Lung (tissue), 12 donors: Measurements from ENCODE around the gene E2F7. TPM values are rescaled to one million over a fixed set of nuclear protein-coding genes. Genes with fewer than 3 reads are reported as not detected.

Experiments
- ATAC-seq: fragments of 200-7000 bp; cut with Tn5 transposase; one replicate; pipeline ENCODE4 v1.9.1; 2020; ENCODE audit warnings: moderate number of reproducible peaks; ENCODE audit not compliant: insufficient read depth, low FRiP score
- DNase-seq, 3 donors: peaks; one replicate each; pipeline ENCODE4 v3.0.0-alpha.2; 2013 to 2017
- H3K27ac ChIP-seq, 2 donors: one replicate each; pipeline ENCODE4 v1.5.1; 2013; ENCODE audit warnings: mild to moderate bottlenecking in 2 of 2, moderate library complexity in 2 of 2, control low read depth in 1 of 2, inconsistent platforms in 1 of 2, low read depth in 1 of 2, low read length in 1 of 2
- H3K27me3 ChIP-seq, 3 donors: one replicate each; pipeline ENCODE4 v1.5.1; 2013; ENCODE audit warnings: low read length in 2 of 3; ENCODE audit not compliant: control insufficient read depth in 3 of 3, insufficient read depth in 3 of 3
- H3K36me3 ChIP-seq, 4 donors: one replicate each; pipeline ENCODE4 v1.5.1; 2013; ENCODE audit warnings: low read length in 4 of 4, mild to moderate bottlenecking in 1 of 4, moderate library complexity in 1 of 4; ENCODE audit not compliant: control insufficient read depth in 4 of 4, insufficient read depth in 4 of 4
- H3K4me1 ChIP-seq, 5 donors: one replicate each; pipeline ENCODE4 v1.5.1; 2013; ENCODE audit warnings: low read length in 5 of 5, mild to moderate bottlenecking in 2 of 5, moderate library complexity in 1 of 5; ENCODE audit not compliant: control insufficient read depth in 5 of 5, insufficient read depth in 5 of 5
- H3K4me3 ChIP-seq: one replicate; pipeline ENCODE4 v1.5.1; 2013; ENCODE audit warnings: mild to moderate bottlenecking, control low read depth, moderate library complexity
- H3K9ac ChIP-seq, 2 donors: one replicate each; pipeline ENCODE4 v1.5.1; 2013; ENCODE audit warnings: low read length in 2 of 2, control low read depth in 1 of 2; ENCODE audit not compliant: insufficient read depth in 1 of 2
- H3K9me3 ChIP-seq, 4 donors: one replicate each; pipeline ENCODE4 v1.5.1; 2013; ENCODE audit warnings: low read length in 3 of 4, mild to moderate bottlenecking in 1 of 4, moderate library complexity in 1 of 4; ENCODE audit not compliant: control insufficient read depth in 4 of 4, insufficient read depth in 3 of 4
- CTCF ChIP-seq: IDR thresholded peaks from 2 replicates; pipeline ENCODE4 v1.5.1; 2012; ENCODE audit warnings: mild to moderate bottlenecking; ENCODE audit errors: control extremely low read depth, extremely low read depth
- WGBS, 2 donors: extraction: QIAGEN DNeasy Blood & Tissue Kit; methylation state at CpG; one replicate each; pipeline ENCODE4 v1.1.7; 2013; 5-methylcytosine and 5-hydroxymethylcytosine counted together
- polyA plus RNA-seq, 2 donors: library from polyadenylated mRNA; stranded (reverse); fragments of 200-250 nt; gene quantifications; one replicate each; pipeline ENCODE4 v1.2.1, GENCODE V29; 2013
- total RNA-seq, 2 donors: library from RNA; depleted of rRNA in 1 of 2; stranded (reverse); fragments of >200 nt in 1 of 2; gene quantifications; one replicate each; pipeline ENCODE4 v1.2.1, GENCODE V29; 2014 to 2021
- donor health status: control.
- donor health status: control.
- donor health status: Bipolar disorder and iron deficiency.
- donor health status: healthy.
- donor health status: DM: yes; HTN: yes; CAD: no.

Gene E2F7
- total and polyA plus RNA-seq, 4 donors: 0.24 to 2.3 (median 0.54) TPM

- DNase-seq (no peak), ATAC-seq (no peak)
- 59 to 81% methylated on average over 2 of the region's 2 CpGs for WGBS, 2 donors
- Histone ChIP-seq H3K27me3 (no peaks in the 10 kb centered on the region), H3K9me3 (peaks cover 0 to 2% (median 0%) of the 10 kb centered on the region in 4 donors), H3K36me3 (no peaks in the 10 kb centered on the region), H3K27ac (no peak overlapping the region), H3K4me3 (no peak overlapping the region), H3K4me1 (no peaks in the 10 kb centered on the region), H3K9ac (no peak overlapping the region)
- no peak for TF ChIP-seq CTCF
Observed at GRCh38 chr12:76976777-76977382, 88.5 kb downstream of the E2F7 start.

Other genes with a start within 250 kb of the E2F7 start
- 10 to 100 TPM; 13.5 to 16.0 TPM for gene CSRP2, start 186.6 kb downstream of the E2F7 start, total RNA-seq
- 10 to 100 TPM; 15.7 to 21.9 TPM for gene CSRP2, start 186.6 kb downstream of the E2F7 start, polyA plus RNA-seq